CD4-positive, alpha-beta T cell treated with Interleukin-17A for 1 hour (primary cell): ENCODE measurements around the gene HCAR1.
"Not testable (repeated sequence)": the region's sequence is repeated elsewhere in the genome, so short reads cannot be mapped to it uniquely, and the experiment has no call there.

ENCODE experiments used
- DNase-seq: peaks from one replicate; pipeline ENCODE4 v3.0.0-alpha.2; 2020

HCAR1 gene

DNA sequence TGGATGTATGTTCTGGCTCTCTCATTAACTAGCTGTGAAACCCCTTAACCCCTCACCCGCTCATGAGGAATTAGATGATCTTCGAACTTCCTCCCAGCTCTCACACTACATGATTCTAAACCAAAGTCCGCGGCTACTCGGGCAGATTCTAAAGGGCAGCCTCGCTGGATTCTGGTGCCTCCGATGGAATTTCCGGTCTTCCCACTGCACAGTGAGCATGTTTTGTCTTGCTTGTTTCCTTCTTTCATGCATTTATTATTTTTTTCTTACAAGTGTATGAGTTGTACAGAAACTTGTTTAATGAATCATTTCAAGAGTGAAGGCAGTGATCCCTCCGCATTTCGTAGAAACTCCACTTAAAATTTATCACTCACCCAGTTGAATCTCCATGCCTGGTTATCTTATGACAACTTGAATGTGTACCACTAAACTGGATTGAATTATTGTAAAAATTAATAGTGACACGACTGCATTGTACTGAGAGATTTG is 9.5 kb downstream of the HCAR1 start:
- DNase-seq, result no peak

DNA sequence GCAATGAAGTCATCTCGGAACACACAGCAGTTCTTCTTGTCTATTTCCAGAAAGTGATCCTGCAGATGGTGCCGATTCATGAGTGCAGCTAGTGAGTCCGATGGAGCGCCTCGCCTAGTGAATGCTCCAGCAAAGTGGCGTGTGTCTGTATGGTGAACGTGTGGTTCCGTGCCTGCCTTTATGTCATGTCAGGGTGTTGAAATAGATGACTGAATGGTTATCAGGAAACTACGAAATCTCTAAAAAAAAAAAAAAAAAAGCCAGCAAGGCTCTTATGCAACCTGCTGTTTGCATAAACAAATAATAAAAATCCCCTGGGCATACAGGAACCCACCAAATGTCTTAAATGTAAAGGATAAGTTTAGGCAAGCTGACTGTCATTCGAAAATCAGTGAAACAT is 14.0 kb downstream of the HCAR1 start, which contains the start of gene HCAR3:
TSS of gene HCAR3 (minus strand) at position 154 of the 400 bp plus-strand sequence. CDS start at position 80, 74 bp downstream.
- DNase-seq, result not testable (repeated sequence)

DNA sequence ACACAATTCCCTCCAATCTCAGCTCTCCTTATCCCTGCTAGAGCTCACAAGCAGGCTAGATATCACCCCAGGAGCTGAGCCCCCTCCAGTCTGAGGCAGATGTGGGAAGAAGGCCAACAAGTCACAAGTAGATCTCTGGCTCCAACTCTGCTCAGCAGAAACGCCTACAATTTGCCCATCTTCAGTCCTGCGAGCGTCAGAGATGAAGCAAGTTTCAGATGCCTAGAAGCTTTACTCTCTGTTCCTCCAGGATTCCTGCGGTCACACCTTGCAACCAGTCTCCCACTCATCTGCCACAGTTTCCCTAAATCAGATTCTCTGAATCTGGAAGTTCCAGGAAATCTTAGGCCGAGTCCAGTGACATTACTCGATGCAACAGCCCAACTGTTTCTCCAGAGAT is 15.4 kb downstream of the HCAR1 start:
- DNase-seq, result not testable (repeated sequence)

DNA sequence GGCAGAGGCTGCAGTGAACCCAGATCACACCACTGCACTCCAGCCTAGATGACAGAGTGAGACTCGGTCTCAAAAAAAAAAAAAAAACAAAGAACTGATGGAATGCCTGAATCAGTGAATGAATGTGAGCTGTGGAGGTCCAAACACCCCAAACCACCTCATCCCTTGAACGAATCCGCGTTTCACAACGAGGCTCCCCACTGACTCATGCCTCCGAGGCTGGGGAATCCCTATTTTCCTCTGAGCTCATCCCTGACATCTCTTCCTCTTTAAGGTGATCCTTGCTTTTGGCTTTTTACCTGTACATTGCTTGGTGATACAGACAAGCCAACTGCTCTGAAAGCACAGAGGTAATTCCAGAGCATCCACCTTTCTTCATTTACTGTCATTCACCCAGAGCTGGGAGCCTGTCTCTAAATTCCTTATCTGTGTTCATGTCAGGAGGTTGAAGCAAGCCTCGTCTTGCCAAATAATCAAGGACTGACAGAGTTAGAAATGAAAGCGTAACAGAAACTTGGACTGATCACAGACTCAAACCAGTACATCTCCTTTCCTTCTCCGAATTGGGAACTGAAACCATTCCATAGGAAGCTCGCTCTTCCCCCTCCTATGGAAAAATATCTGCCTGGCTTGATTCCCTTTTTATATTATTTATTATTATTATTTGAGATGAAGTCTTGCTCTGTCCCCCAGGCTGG is 17.0 kb downstream of the HCAR1 start:
- not testable (repeated sequence) for DNase-seq

DNA sequence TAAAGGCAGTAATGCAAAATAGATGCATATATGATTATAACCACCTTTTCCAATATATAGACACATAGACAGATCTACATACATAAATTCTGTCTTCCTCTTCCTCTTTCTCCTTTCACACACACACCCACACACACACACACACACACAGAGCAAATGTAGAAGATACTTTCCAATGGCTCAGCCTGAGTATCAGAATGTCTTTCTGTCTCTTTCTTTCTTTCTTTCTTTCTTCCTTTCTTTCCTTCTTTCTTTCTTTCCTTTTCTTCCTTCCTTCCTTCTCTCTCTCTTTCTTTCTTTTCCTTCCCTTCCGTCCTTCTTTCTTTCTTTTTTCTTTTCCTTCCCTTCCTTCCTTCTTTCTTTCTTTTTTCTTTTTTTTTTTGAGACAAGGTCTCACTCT is 19.4 kb downstream of the HCAR1 start:
- not testable (repeated sequence) for DNase-seq

DNA sequence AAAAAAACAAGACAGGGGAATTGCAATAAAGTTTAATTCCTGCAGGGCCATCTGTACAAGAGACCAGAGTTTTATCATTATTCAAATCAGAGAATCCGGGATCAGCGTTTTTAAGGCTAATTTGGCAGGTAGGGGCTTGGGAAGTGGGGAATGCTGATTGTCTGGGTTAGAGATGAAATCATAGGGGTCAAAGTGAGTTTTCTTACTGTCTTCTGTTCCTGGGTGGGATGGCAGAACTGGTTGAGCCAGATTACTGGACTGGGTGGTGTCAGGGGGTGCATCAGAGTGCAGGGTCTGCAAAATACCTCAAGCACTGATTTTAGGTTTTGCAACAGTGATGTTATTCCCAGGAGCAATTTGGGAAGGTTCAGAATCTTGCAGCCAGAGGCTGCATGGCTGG is 20.3 kb downstream of the HCAR1 start:
- DNase-seq, result not testable (repeated sequence)

DNA sequence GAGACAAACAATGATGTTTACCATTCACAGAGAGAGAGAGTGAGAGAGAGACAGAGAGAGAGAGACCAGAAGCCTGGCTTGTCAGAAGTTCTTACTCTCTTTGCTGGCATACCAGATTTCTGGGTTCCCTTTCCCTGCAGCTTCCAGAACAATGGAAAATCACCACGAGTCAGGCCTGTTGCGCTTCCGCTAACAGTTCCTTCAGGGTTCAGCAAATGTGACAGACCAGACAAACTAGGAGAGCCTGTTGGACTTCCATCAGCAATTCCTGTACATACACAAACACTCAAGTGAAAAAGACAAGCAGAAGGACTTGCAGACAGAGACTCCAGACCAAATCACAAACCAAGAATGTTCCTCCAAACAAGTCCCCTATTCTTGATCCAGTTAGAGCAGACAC is 21.4 kb downstream of the HCAR1 start:
- DNase-seq, result not testable (repeated sequence)

DNA sequence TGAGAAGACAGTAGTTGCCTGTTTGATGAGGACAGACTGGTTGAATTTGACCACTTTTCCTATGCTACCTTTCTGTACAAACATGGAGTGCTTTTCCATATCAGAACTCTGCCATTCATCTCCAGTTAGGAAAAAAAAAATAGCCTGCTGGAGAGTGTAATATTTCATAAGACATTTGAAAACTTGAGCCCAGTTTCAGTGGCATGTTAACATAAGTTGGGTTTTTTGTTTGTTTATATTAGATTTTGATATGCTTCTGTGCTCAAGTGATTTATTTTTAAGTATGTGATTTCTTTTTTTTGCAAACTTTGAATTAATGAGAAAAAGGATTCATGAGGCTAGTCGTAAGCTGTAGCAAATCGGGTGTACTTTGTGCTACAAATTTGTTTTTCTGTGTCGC is 26.8 kb downstream of the HCAR1 start:
- not testable (repeated sequence) for DNase-seq

DNA sequence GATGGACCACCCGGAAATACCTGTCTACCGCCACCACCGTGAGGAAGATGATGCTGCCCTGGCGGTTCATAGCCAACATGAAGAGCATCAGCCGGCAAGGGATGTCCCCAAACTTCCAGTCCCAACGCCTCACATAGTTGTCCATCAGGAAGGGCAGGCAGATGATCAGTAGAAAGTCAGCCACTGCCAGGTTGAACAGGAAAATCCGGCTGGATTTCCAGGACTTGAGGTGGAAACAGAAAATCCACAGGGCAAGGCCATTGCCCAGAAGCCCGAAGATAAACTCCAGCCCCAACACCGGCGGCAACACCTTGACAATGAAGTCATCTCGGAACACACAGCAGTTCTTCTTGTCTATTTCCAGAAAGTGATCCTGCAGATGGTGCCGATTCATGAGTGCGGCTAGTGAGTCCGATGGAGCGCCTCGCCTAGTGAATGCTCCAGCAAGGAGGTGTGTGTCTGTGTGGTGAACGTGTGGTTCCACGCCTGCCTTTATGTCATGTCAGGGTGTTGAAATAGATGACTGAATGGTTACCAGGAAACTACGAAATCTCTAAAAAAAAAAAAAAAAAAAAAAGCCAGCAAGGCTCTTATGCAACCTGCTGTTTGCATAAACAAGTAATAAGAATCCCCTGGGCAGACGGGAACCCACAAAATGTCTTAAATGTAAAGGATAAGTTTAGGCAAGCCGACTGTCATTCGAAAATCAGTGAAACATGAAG is 27.6 kb downstream of the HCAR1 start, which contains the start of gene HCAR2:
TSS of gene HCAR2 (minus strand) at position 468 of the 722 bp plus-strand sequence. CDS start at position 394, 74 bp downstream.
- peak; percentile 11 for DNase-seq

DNA sequence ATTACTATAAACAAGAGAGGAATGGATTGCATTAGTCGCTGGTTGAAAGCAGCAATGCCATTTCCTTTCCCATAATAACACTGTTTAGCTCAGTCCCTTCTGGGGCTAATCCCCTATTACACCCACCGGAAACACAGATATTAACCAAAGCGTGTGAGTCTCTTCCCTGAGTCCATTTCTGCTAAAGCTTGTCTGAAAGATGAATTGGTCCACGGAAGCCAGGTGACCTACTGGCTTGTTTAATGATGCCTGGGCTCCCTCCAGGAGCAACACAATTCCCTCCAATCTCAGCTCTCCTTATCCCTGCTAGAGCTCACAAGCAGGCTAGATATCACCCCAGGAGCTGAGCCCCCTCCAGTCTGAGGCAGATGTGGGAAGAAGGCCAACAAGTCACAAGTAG is 29.2 kb downstream of the HCAR1 start:
- DNase-seq, result not testable (repeated sequence)

DNA sequence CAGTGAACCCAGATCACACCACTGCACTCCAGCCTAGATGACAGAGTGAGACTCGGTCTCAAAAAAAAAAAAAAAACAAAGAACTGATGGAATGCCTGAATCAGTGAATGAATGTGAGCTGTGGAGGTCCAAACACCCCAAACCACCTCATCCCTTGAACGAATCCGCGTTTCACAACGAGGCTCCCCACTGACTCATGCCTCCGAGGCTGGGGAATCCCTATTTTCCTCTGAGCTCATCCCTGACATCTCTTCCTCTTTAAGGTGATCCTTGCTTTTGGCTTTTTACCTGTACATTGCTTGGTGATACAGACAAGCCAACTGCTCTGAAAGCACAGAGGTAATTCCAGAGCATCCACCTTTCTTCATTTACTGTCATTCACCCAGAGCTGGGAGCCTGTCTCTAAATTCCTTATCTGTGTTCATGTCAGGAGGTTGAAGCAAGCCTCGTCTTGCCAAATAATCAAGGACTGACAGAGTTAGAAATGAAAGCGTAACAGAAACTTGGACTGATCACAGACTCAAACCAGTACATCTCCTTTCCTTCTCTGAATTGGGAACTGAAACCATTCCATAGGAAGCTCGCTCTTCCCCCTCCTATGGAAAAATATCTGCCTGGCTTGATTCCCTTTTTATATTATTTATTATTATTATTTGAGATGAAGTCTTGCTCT is 30.5 kb downstream of the HCAR1 start:
- DNase-seq, result not testable (repeated sequence)

DNA sequence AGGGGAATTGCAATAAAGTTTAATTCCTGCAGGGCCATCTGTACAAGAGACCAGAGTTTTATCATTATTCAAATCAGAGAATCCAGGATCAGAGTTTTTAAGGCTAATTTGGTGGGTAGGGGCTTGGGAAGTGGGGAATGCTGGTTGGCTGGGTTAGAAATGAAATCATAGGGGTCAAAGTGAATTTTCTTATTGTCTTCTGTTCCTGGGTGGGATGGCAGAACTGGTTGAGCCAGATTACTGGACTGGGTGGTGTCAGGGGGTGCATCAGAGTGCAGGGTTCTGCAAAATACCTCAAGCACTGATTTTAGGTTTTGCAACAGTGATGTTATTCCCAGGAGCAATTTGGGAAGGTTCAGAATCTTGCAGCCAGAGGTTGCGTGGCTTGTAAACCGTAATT is 33.7 kb downstream of the HCAR1 start:
- not testable (repeated sequence) for DNase-seq

DNA sequence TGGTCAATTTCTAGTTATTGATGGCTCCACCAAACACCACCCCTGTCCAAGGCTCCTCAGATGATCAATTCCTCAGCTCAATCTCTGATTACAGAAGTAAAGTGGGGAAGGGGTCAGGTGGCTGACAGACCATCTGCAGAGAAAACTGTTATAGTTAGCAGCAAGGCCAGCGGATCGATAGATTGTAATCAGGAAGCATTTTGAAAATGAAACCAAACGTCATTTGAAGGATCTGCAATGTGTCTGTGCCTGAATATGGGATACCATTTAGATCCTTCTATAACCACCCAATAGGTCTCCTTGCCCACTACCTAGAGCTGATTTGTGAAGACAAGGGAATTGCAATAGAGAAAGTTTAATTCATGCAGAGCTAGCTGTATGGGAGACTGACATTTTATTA is 39.1 kb downstream of the HCAR1 start:
- DNase-seq, result no peak

DNA sequence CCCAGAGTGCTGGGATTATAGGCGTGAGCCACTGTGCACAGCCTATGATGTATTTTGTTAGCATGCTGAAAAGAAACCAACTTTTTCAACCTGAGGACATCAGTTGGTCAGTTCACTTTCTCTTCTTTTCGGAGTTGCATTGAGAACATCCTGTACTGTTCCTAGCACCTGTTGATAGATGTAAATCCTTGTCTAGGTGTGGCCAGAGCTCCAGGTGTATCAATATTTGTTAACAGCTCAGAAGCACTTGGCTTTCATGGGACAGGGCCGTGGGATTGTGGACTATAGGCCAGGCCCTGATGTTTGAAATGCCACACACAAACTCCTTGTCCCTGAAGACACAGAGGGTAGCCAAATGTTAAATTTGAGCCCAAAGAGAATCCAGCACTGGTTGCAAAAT is 42.4 kb downstream of the HCAR1 start:
- DNase-seq, result no peak

DNA sequence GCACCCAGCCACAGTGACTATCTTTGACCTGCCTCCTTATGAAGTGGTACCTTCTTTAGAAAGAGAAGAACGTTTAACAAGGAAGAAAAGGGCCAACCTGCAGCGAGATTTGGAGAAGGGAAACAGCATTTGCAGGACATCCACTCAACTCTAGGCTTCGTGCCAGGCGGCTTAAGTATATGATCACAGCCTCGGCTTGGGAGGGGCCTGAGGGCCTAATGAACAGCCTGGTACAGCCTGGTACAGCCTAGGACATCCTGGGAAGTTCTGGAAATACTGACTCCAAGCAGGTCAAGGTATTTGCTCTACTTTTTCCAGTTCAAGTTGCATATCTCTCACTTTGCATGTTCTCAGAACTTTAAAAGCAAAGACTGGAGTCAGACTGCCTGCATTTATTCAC is 43.6 kb downstream of the HCAR1 start:
- no peak for DNase-seq

DNA sequence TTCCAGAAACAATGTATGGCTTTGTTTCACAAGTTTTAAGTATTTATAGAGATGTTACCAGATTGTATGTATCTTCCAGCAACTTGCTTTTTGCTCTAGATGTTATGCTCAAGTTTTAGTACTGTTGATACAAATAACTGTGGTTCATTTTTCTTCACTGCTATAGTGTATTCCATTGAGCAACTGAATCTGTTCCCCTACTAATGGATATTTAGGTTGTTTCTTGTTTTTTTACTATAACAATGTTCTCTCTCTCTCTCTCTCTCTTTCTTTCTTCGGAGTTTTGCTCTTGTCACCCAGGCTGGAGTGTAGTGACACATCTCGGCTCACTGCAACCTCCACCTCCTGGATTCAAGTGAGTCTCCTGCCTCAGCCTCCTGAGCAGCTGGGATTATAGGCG is 44.1 kb downstream of the HCAR1 start:
- DNase-seq, result no peak

DNA sequence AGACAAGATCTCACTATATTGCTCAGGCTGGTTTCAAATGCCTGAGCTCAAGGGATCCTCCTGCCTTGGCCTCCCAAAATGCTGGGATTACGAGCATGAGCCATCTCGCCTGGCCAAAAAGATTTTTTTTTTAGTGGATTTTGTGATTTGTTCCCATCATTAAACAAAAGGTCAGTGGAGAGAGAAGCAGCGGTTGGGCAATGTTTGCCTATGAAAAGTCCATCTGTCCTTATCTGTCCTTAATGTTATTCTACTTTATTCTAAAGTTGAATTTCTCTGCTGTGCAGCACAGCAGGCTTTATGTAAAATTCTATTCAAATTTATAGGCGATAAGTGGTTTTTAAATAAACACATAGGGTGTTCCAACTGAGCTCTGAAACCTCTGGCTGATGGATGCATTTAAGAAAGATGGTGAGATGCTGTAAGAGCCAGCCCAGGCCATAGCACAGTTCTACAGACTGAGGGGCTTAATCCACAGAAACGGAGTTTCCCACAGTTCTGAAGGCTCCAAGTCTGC is 46.3 kb downstream of the HCAR1 start:
- DNase-seq, result no peak

DNA sequence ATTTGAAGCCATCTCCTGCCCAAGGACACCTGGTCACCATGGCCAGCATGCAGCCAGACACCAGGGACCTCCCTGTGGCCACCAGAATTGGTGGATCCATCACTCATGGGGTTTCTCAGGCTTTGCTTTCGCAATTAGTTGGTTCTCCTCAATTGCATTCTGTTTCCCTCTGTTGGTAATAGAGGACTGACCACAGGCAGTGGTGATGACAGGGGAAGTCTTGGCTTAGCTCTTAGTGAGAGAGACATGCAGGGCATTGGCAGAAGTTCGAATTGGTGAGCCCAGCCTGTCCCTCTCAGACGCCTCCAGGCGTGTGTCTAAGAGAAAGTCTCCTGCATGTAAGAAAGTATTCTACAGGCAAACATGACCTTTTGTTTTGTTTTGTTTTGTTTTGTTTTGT is 48.8 kb downstream of the HCAR1 start:
- peak; percentile 10 for DNase-seq

DNA sequence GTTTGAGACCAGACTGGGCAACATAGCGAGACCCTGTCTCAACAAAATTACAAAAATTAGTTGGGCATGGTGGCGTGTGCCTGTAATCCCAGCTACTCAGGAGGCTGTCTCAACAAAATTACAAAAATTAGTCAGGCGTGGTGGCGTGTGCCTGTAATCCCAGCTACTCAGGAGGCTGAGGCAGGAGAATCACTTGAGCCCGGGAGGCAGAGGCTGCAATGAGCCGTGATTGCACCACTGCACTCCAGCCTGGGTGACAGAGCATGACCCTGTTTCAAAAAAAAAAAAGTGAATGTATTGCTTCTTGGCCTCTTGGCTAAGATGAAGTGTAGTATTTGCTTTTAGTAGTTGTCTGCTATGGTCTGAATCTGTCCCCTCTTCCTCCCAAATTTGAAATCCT is 49.7 kb downstream of the HCAR1 start:
- not testable (repeated sequence) for DNase-seq

DNA sequence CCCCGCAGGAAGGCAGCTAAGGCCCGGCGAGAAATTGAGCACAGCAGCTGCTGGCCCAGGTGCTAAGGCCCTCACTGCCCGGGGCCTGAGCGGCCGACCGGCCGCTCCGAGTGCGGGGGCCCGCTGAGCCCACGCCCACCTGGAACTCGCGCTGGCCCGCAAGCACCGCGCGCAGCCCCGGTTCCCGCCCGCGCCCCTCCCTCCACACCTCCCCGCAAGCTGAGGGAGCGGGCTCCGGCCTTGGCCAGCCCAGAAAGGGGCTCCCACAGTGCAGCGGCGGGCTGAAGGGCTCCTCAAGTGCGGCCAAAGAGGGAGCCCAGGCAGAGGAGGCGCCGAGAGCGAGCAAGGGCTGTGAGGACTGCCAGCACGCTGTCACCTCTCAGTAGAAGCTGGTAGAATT is 53.9 kb downstream of the HCAR1 start:
- DNase-seq, result not testable (repeated sequence)
